Neuronal stem cell (in vitro differentiated cells): Measurements from ENCODE around the gene RPS14.

ENCODE experiments used
- DNase-seq: peaks from one replicate; pipeline ENCODE4 v3.0.0-alpha.2; 2013; ENCODE audit warnings: low spot score
- H2AFZ ChIP-seq: one replicate; pipeline ENCODE4 v1.6.1; 2013; ENCODE audit warnings: mild to moderate bottlenecking, low read length, inconsistent platforms
- H2AK5ac ChIP-seq: 2 replicates; pipeline ENCODE4 v1.6.1; 2013; ENCODE audit warnings: low read depth, mild to moderate bottlenecking, inconsistent platforms, low read length, moderate library complexity, mixed read lengths
- H2BK120ac ChIP-seq: 2 replicates; pipeline ENCODE4 v1.6.1; 2013; ENCODE audit warnings: low read depth, mild to moderate bottlenecking, inconsistent platforms, low read length, moderate library complexity, mixed read lengths
- H2BK12ac ChIP-seq: one replicate; pipeline ENCODE4 v1.6.1; 2013; ENCODE audit warnings: low read length, inconsistent platforms
- H2BK15ac ChIP-seq: 2 replicates; pipeline ENCODE4 v1.6.1; 2013; ENCODE audit warnings: mild to moderate bottlenecking, low read length, inconsistent platforms, mixed read lengths
- H2BK5ac ChIP-seq: one replicate; pipeline ENCODE4 v1.6.1; 2013; ENCODE audit warnings: inconsistent platforms, mild to moderate bottlenecking, low read length, moderate library complexity
- H3K14ac ChIP-seq: one replicate; pipeline ENCODE4 v1.6.1; 2013; ENCODE audit warnings: low read length, inconsistent platforms
- H3K18ac ChIP-seq: 2 replicates; pipeline ENCODE4 v1.6.1; 2013; ENCODE audit warnings: low read length, inconsistent platforms
- H3K23ac ChIP-seq: 2 replicates; pipeline ENCODE4 v1.6.1; 2013; ENCODE audit warnings: low read depth, mild to moderate bottlenecking, mixed read lengths, low read length, inconsistent platforms; ENCODE audit not compliant: poor library complexity
- H3K27ac ChIP-seq: replicated peaks from 3 replicates; pipeline ENCODE4 v1.5.1; 2013; ENCODE audit warnings: low read length, inconsistent platforms
- H3K27me3 ChIP-seq, 3 experiments: 2 replicates each; pipeline ENCODE4 v1.6.1; 2013; ENCODE audit warnings: low read length in 3 of 3, mild to moderate bottlenecking in 2 of 3, inconsistent platforms in 1 of 3, low read depth in 1 of 3, mixed read lengths in 1 of 3, moderate library complexity in 1 of 3; ENCODE audit not compliant: control insufficient read depth in 3 of 3, insufficient read depth in 3 of 3
- H3K36me3 ChIP-seq, 2 donors: replicated peaks in 1 of 2; 2 replicates each; pipeline ENCODE4 v1.6.1; 2013; ENCODE audit warnings: low read length in 2 of 2; ENCODE audit not compliant: control insufficient read depth in 2 of 2, insufficient read depth in 2 of 2
- H3K4ac ChIP-seq: 2 replicates; pipeline ENCODE4 v1.6.1; 2013; ENCODE audit warnings: inconsistent platforms, mild to moderate bottlenecking, low read length, moderate library complexity
- H3K4me1 ChIP-seq, 2 donors: 1 replicate in 1 of 2; 2 replicates in 1 of 2; pipeline ENCODE4 v1.6.1; 2013; ENCODE audit warnings: low read length in 2 of 2, low read depth in 1 of 2; ENCODE audit not compliant: control insufficient read depth in 2 of 2, insufficient read depth in 1 of 2
- H3K4me2 ChIP-seq: one replicate; pipeline ENCODE4 v1.6.1; 2013; ENCODE audit warnings: mild to moderate bottlenecking, low read length, inconsistent platforms; ENCODE audit not compliant: insufficient read depth, poor library complexity, severe bottlenecking
- H3K4me3 ChIP-seq, 2 donors: 2 replicates each; pipeline ENCODE4 v1.5.1; 2013; ENCODE audit warnings: low read length in 2 of 2, mild to moderate bottlenecking in 2 of 2, inconsistent platforms in 1 of 2, moderate library complexity in 1 of 2
- H3K79me1 ChIP-seq: one replicate; pipeline ENCODE4 v1.6.1; 2013; ENCODE audit warnings: low read depth, mild to moderate bottlenecking, inconsistent platforms, low read length, moderate library complexity
- H3K9ac ChIP-seq: one replicate; pipeline ENCODE4 v1.6.1; 2013; ENCODE audit warnings: mild to moderate bottlenecking, low read depth, low read length, inconsistent platforms; ENCODE audit not compliant: poor library complexity
- H3K9me3 ChIP-seq, 2 donors: replicated peaks in 1 of 2; 2 replicates each; pipeline versions ENCODE3 to v1.6.1; 2013; ENCODE audit warnings: low read length in 2 of 2, mild to moderate bottlenecking in 2 of 2, inconsistent platforms in 1 of 2, low read depth in 1 of 2, mixed read lengths in 1 of 2, moderate library complexity in 1 of 2; ENCODE audit not compliant: control insufficient read depth in 2 of 2, insufficient read depth in 1 of 2
- H4K8ac ChIP-seq: one replicate; pipeline ENCODE4 v1.6.1; 2013; ENCODE audit warnings: low read depth, mild to moderate bottlenecking, inconsistent platforms, low read length, moderate library complexity
- H4K91ac ChIP-seq: one replicate; pipeline ENCODE4 v1.6.1; 2013; ENCODE audit warnings: low read length, low read depth, mild to moderate bottlenecking, inconsistent platforms; ENCODE audit not compliant: poor library complexity
- WGBS, 2 donors: extraction: QIAGEN DNeasy Blood & Tissue Kit; methylation state at CpG; one replicate each; pipeline ENCODE4 v1.1.7; 2013; ENCODE audit warnings: missing lambda C conversion rate in 2 of 2, mixed read lengths in 1 of 2; ENCODE audit not compliant: insufficient read length in 2 of 2, insufficient replicate concordance in 1 of 2; ENCODE audit errors: extremely low coverage in 2 of 2; 5-methylcytosine and 5-hydroxymethylcytosine counted together

RPS14 gene

DNA sequence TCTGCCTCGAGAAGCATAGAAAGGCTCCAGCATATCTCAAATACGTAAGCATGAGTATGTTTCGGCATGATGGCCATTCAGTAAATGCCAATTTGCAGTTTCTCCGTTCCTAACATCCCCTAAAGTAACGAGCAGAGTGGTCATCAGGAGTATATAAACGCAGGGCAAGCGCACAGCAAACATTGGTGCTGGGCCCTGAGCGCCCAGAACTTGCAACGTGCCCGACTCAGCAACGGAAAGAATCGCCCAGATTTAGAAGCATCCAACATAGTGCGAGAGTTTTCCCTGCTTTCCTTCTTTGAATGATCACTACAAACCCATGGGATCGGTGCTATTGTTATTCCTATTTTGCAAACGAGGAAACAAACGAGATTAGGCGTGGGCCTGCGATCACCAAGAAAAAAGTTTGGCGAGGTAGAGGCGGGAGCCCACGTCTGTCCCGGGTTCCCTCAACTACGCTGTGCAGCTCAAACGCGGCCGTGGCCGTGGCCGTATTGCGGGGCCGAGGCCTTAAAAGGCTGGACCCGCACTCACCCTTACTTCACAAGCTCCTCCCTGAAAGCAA lies 505 bp downstream of the RPS14 start:
- Histone ChIP-seq H3K9ac (peak overlapping the region; percentile 85), H3K4me3 (peak overlapping the region; percentile 91 to 92), H3K27ac (peak overlapping the region; percentile 60), H3K79me1 (peaks cover 9% of the 10 kb centered on the region), H3K9me3 (peaks cover 1 to 3% of the 10 kb centered on the region in 2 donors), H3K4me2 (peak overlapping the region; percentile 84), H2AFZ (peak overlapping the region; percentile 97), H2BK15ac (no peak overlapping the region), H3K27me3 (no peaks in the 10 kb centered on the region), H3K36me3 (peaks cover 41 to 49% of the 10 kb centered on the region in 2 donors), H2BK12ac (no peak overlapping the region), H3K4ac (no peak overlapping the region), H2BK5ac (peak overlapping the region; percentile 76), H3K4me1 (peaks cover 6 to 10% of the 10 kb centered on the region in 2 donors), H2BK120ac (no peak overlapping the region), H3K14ac (no peak overlapping the region), H2AK5ac (peak overlapping the region; percentile 90), H4K8ac (no peak overlapping the region), H3K23ac (peak overlapping the region; percentile 90), H3K18ac (peak overlapping the region; percentile 94), H4K91ac (no peak overlapping the region)
- no peak for DNase-seq
- no CpG with 5 or more reads among the region's 31 CpGs for WGBS, 2 donors

DNA sequence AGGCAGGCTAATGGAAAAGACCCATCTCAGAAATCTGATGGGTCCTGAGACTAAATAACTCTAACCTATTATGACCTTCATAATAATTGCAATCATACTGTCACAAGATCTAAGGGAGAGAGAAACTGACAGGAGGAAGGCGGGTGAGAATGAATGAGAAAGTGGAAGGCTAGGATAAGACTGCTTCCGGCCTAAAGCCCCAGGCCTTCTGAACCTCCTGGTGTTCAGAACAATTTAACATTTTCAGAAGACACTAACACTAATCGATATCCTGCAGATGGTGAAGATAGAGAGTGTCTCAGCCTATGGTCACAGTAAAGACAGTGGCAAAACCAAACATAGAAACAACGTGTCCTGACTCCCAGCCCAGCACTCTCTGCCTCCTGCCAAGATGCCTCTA lies 1.2 kb downstream of the RPS14 start:
- H4K91ac ChIP-seq, result no peak overlapping the region
- WGBS, 2 donors, result no CpG with 5 or more reads among the region's 4 CpGs
- no peaks in the 10 kb centered on the region for H3K27me3 ChIP-seq
- H2BK12ac ChIP-seq, result no peak overlapping the region
- peaks cover 6 to 10% of the 10 kb centered on the region in 2 donors for H3K4me1 ChIP-seq
- peak overlapping the region; percentile 84 for H3K4me2 ChIP-seq
- H2BK15ac ChIP-seq, result no peak overlapping the region
- H3K14ac ChIP-seq, result no peak overlapping the region
- H3K27ac ChIP-seq, result no peak overlapping the region
- H2BK120ac ChIP-seq, result no peak overlapping the region
- H2BK5ac ChIP-seq, result no peak overlapping the region
- H3K79me1 ChIP-seq, result peaks cover 9% of the 10 kb centered on the region
- H4K8ac ChIP-seq, result no peak overlapping the region
- no peak overlapping the region for H2AFZ ChIP-seq
- peak overlapping the region; percentile 91 to 92 for H3K4me3 ChIP-seq
- H3K9me3 ChIP-seq, result peaks cover 1 to 3% of the 10 kb centered on the region in 2 donors
- H3K18ac ChIP-seq, result no peak overlapping the region
- DNase-seq, result no peak
- H3K23ac ChIP-seq, result no peak overlapping the region
- H3K36me3 ChIP-seq, result peaks cover 48 to 56% of the 10 kb centered on the region in 2 donors
- H3K4ac ChIP-seq, result no peak overlapping the region
- peak overlapping the region; percentile 22 for H3K9ac ChIP-seq
- no peak overlapping the region for H2AK5ac ChIP-seq

DNA sequence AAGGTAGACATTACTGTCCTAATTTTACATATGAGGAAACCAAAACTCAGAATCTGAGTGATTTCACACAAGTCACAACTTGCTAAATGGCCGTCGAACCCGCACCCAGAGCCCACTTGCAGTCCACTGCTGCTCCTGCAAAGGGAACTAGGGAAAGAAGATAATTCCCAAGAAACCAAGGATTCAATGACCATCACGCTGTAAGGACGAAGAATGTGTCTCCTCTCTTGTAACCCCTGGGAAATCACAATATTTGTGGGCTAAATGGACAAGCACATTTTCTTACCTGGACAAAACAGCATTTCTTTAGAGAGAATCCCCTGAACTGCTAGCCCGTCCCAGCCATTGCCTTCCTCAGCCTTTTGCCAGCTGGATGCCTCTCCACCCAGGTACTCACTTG lies 2.4 kb downstream of the RPS14 start:
- no CpG with 5 or more reads among the region's 6 CpGs for WGBS, 2 donors
- no peaks in the 10 kb centered on the region for H3K27me3 ChIP-seq
- DNase-seq, result no peak
- no peak overlapping the region for H2BK120ac ChIP-seq
- no peak overlapping the region for H2AK5ac ChIP-seq
- H2AFZ ChIP-seq, result no peak overlapping the region
- H3K4ac ChIP-seq, result no peak overlapping the region
- no peak overlapping the region for H3K18ac ChIP-seq
- H3K79me1 ChIP-seq, result peaks cover 9% of the 10 kb centered on the region
- peaks cover 6 to 10% of the 10 kb centered on the region in 2 donors for H3K4me1 ChIP-seq
- no peak overlapping the region for H2BK5ac ChIP-seq
- H2BK12ac ChIP-seq, result no peak overlapping the region
- no peak overlapping the region for H3K27ac ChIP-seq
- H3K4me3 ChIP-seq, result no peak overlapping the region
- H4K8ac ChIP-seq, result no peak overlapping the region
- H3K36me3 ChIP-seq, result peaks cover 49 to 62% of the 10 kb centered on the region in 2 donors
- H3K4me2 ChIP-seq, result no peak overlapping the region
- no peak overlapping the region for H3K23ac ChIP-seq
- H3K9me3 ChIP-seq, result peaks cover 1 to 3% of the 10 kb centered on the region in 2 donors
- no peak overlapping the region for H3K14ac ChIP-seq
- H4K91ac ChIP-seq, result no peak overlapping the region
- no peak overlapping the region for H3K9ac ChIP-seq
- H2BK15ac ChIP-seq, result no peak overlapping the region

DNA sequence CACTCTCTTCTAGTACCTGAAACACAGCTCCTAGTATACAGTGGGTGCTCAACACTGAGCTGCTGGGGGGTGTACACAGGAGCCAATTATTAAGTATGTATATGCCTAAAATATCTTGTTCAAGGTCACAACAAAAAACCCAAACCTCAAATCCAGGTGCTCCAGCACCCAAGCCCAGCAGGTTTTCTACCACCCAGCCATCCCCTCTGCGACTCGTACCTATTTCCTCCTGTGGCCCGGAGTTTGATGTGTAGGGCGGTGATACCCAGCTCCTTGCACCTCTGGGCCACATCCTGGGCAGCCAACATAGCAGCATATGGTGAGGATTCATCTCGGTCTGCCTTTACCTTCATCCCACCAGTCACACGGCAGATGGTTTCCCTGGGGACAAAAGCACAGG lies 3.0 kb downstream of the RPS14 start:
- Histone ChIP-seq H3K9ac (no peak overlapping the region), H2AK5ac (no peak overlapping the region), H4K91ac (no peak overlapping the region), H3K27me3 (no peaks in the 10 kb centered on the region), H3K9me3 (peaks cover 1 to 3% of the 10 kb centered on the region in 2 donors), H3K4ac (no peak overlapping the region), H2BK120ac (no peak overlapping the region), H2AFZ (no peak overlapping the region), H3K4me3 (no peak overlapping the region), H3K4me1 (peaks cover 6 to 10% of the 10 kb centered on the region in 2 donors), H3K14ac (no peak overlapping the region), H2BK15ac (no peak overlapping the region), H2BK5ac (no peak overlapping the region), H3K27ac (no peak overlapping the region), H3K79me1 (peaks cover 9% of the 10 kb centered on the region), H3K18ac (no peak overlapping the region), H3K4me2 (no peak overlapping the region), H3K36me3 (peaks cover 51 to 65% of the 10 kb centered on the region in 2 donors), H2BK12ac (no peak overlapping the region), H3K23ac (peak overlapping the region; percentile 40), H4K8ac (no peak overlapping the region)
- no peak for DNase-seq
- WGBS, 2 donors, result no CpG with 5 or more reads among the region's 6 CpGs
